GM20000 (cell line): ENCODE results near the gene IL1R2.

Experiments
- DNase-seq: peaks from one replicate; pipeline ENCODE4 v3.0.0; 2012; ENCODE audit warnings: low spot score
- TF ChIP-seq, protein P1 (sequence below): IDR thresholded peaks from 2 replicates; pipeline ENCODE4 v1.5.1; 2012; ENCODE audit warnings: mild to moderate bottlenecking, control low read depth; ENCODE audit errors: extremely low read depth, missing control alignments

The IL1R2 gene

DNA sequence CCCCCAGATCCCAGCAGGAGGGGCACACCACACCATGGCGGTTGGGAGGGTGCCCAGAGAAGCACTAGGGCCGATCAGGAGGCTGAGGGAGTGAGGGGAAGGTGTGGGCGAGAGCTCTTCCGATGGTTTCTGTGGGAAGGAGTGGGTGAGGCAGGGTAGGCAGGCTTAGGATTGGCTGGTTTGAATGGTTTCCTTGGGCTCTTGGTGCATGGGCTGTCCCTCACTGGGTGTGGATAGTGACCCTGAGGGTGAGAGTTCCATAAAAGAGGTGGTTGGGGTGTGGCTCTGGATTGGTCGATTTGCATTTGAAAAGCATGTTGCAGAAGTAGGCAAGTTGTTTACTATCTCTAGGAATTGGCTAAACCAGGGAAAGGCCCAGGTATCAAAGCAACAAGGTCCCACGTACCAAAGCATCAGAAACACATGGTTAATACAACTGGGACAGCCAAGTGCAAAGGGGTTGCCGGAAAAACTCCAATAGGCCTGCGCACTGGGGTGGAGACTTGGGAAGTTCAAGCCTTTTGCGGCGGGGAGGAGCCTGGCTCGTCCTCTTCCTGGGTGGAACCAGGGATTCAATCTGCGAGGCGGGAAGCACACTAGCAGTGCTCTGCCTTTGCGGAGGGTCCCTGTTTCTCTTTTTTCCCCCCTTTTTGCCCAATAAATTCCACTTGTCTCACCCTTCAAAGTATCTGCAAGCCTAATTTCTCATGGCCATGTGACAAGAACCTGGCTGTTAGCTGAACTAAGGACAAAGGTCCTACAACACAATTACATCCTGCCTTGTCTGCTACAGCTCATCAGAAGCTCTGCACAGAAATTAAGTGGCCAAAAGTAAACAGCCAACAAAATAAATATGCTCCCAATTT, 43.2 kb downstream of the IL1R2 start:
- DNase-seq, result no peak
- TF ChIP-seq, protein P1, sequence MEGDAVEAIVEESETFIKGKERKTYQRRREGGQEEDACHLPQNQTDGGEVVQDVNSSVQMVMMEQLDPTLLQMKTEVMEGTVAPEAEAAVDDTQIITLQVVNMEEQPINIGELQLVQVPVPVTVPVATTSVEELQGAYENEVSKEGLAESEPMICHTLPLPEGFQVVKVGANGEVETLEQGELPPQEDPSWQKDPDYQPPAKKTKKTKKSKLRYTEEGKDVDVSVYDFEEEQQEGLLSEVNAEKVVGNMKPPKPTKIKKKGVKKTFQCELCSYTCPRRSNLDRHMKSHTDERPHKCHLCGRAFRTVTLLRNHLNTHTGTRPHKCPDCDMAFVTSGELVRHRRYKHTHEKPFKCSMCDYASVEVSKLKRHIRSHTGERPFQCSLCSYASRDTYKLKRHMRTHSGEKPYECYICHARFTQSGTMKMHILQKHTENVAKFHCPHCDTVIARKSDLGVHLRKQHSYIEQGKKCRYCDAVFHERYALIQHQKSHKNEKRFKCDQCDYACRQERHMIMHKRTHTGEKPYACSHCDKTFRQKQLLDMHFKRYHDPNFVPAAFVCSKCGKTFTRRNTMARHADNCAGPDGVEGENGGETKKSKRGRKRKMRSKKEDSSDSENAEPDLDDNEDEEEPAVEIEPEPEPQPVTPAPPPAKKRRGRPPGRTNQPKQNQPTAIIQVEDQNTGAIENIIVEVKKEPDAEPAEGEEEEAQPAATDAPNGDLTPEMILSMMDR, result no peak

DNA sequence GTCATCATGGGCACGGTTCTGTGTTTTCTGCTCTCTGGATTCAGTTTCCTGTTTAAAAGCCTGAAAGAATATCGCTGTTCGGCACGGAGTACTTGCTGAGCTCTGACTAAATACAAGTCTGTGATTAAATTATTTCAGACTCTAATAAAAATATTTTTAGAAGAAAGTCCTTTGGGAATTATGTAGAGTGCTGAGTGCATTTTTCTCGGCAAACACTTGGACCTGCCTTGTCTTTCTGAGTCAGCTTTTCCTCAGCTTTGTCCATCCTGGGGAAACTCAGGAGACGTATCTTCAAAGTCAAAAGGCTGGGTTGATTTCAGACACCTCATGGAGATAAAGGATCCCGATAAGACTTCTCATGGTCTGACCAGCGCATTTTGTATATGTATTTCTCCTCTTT, 45.9 kb downstream of the IL1R2 start:
- no peak for DNase-seq
- TF ChIP-seq, protein P1, result no peak

DNA sequence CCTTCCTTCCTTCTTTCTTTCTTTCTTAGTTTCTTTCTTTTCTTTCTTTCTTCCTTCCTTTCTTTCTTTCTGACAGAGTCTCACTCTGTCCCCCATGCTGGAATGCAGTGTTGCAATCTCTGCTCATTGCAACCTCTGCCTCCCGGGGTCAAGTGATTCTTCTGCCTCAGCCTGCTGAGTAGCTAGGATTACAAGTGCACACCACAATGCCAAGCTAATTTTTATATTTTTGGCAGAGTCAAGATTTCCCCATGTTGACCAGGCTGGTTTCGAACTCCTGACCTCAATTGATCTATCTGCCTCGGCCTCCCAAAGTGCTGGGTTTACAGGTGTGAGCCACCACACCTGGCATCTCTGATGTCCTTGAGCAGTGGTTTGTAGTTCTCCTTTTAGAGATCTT, 48.5 kb downstream of the IL1R2 start:
- DNase-seq, result no peak
- TF ChIP-seq, protein P1, result no peak

DNA sequence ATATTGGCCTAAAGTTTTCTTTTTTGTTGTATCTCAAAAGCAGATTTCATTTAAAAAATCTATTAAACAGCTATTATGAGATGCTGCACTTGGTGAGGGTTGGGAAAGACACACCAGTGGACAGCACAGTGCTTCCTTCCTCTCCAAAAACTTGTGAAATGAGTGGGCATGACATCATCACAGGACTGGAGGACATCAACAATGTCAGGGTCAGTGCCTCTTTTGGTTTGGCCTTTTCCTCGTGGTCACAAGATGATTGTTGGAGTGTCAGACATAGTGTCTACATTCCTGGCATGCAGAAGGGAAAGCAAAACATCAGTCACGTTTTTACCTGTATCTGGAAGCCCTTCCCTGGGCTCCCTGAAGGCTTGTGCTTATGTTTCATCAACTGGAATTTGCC, 49.6 kb downstream of the IL1R2 start:
- TF ChIP-seq, protein P1, result no peak

DNA sequence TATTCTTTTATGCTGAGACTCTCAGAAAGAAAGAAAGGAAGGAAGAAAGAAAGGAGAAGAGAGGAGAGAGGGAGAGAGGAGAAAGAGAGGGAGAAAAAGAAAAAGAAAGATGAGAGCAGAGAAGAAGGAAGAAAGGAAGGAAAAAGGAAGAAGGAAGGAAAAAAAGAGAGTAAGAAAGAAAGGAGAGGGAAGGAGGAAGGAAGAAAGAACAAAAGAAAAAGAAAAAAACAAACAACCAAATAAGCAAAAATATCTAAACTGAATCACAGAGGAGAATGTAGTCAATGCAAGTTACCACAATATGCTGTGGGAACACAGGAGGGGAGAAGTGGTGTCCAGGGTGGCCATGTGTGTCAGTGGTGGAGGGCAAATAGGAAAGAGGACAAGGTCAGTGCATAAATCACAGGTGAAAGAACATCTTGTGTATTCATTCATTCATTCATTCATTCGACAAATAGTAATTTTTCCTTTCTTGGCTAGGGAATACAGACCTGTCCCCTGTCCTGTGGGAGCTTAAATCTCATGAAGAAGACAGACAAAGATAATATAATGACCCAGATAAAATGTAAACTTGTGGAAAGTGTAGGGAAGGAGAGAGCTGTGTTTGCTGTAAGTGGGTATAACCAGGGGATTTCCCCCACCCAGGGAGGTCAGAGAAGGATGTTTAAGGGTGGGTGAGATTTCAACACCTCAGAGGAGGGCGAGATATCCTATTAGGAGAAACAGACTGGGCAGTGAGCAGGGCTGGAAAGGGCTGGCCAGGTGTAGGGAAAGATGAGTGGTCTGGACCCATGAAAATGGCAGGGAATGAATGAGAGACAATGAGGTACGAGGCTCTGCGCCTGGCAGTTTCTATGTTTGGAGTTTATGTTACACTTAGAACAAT, 50.7 kb downstream of the IL1R2 start:
- TF ChIP-seq, protein P1, result no peak
- no peak for DNase-seq

More for the DNA sequence above, 49.6 kb downstream of the IL1R2 start:
- no peak for DNase-seq

DNA sequence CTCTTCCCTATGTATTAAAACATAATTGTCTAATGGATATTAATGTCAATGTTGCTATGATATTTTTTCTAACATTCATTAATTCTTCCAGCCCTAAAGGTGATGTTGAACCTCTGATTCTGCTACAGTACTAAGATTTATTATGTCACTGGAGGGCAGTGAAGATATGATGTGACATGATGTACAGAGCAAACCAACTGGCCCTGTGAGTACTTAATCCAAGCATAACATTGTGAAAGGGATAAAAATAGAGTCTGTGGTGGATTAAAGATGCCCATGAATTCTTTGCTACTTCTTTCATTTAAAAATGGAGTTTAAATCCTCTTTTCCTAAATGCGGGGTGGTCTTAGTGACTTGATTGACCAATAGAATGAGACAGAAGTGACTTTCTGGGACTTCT, 51.8 kb downstream of the IL1R2 start:
- TF ChIP-seq, protein P1, result no peak
- DNase-seq, result no peak
